Aortic smooth muscle cell (primary cell): ENCODE data around the gene IFTAP. TPM values are rescaled to one million over a fixed set of nuclear protein-coding genes. Genes with fewer than 3 reads are reported as not detected.

ENCODE experiments used
- total RNA-seq: library from RNA; depleted of rRNA; stranded (reverse); fragments of >200 nt; gene quantifications from 2 replicates; pipeline ENCODE4 v1.2.3, GENCODE V29; 2014

The IFTAP gene
- total RNA-seq, result 35.7 and 41.5 TPM in 2 replicates

GRCh38 chr11:36594316-36594989, at the start of gene IFTAP:
IFTAP (plus strand) TSS chr11:36594502; CDS start chr11:36610104, 15,602 bp downstream.

GRCh38 chr11:36567694-36568093, 26.6 kb upstream of the IFTAP start, which contains the start of gene RAG1:
RAG1 (plus strand) TSS chr11:36568007; CDS start chr11:36573305, 5,298 bp downstream.

GRCh38 chr11:36598051-36598450, 3.7 kb downstream of the IFTAP start, which contains the start of gene RAG2:
RAG2 (minus strand) TSS chr11:36598236; CDS start chr11:36594168, 4,068 bp downstream.

Other genes with a start within 250 kb of the IFTAP start
- 5.9 and 7.1 TPM in 2 replicates for gene TRAF6, start 84.2 kb upstream of the IFTAP start, total RNA-seq
- 0.53 and 0.75 TPM in 2 replicates for gene RAG1, start 26.5 kb upstream of the IFTAP start, total RNA-seq
- not detected in 2 replicates for gene RAG2, start 3.7 kb downstream of the IFTAP start, total RNA-seq